GM21717 (cell line): ENCODE data around the gene CNTN3.

Source experiments
- ATAC-seq: cut with Tn5 transposase; IDR thresholded peaks from one replicate; pipeline ENCODE4 v1.9.1; 2021; ENCODE audit warnings: mild to moderate bottlenecking, moderate library complexity; ENCODE audit not compliant: unreplicated experiment

CNTN3 gene

DNA sequence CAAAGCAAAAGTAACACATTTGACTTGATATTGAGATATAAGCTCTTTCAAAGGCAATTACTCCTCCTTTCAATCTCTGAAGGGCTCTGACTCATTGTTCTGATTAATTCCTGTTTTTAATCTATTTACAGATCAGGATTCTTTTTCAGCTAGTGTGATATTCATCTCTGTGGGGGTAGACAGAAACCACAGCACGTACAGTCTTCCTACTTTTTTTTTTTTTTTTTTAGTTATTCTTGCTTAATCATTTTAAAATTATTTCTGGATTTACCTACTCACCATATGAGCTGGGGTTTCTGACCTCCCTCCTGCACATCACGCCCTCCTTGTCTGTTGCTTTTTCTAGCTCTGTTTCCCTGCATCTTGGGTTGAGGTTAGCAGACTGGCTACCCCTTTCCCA lies 1.4 kb downstream of the CNTN3 start:
- ATAC-seq, result no peak

DNA sequence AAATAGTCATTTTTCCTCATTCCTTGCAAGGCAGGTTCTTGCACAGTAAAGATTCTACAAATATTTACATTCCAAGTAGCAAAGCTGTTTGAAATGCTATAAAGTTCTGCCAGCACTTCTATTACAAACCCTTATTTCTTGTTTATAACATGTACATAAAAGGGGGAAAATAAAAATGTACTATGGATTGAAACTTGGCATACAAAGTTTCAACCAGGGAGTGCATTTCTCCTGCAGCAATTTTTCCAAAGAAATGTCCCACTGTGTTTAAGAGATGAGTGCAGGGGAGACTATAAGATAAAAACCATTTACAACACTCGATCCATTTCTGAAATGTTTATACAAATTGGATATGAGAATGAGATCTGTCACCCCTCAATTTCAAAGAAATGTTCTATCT lies 3.3 kb downstream of the CNTN3 start:
- ATAC-seq, result no peak

DNA sequence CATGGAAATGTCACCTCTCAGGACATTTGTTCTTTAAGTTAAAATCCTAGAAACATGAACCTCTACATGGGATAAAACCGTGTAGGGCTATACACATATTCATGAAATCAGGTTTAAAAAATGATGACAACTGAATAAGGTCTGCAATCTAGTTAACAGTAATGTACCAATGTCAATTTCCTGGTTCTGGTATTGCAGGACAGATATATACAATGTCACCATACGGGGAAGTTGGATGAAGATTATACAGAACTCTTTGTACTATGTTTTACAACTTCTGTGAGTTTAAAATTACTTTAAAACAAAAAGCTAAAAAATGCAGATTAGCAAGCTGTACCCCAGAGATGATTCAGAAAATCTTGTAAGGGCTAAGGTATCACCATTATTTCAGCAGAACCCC lies 6.7 kb downstream of the CNTN3 start:
- no peak for ATAC-seq

DNA sequence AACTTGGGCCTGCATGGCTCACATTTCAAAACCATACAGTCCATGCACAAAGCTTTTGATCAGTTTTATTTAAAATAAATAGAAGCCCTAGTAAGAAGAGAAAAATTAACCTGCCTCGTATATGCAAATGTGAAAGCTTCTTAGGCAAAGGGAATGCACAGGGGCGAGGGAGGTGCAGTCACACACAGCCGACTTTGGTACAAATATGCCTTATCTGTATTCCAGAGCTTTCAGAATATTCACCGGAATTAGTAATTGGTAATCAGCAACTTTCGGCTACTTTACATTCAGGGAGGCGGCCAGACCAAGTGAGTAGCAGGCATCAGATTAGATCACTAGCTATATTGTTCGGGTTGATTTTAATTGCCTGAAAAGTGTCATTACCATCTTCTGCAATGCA lies 7.5 kb downstream of the CNTN3 start:
- ATAC-seq, result no peak

DNA sequence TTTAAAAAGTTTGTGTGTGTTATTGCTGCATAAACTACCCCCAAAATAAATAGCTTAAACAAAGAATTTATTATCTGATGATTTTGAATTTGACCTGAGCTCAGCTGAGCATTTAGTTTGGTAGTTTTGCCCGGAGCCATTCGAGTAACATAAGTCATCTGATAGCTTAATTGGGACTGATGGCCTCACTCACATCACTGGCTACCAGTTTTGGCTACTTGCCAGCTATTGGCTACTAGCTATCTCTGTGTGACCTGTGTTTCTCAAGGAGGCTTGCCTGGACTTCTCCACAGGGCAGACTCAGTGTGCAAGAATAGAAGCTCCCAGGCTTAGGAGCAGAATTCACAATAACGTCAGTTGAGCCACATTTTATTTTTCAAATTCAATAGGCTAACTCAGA lies 9.0 kb downstream of the CNTN3 start:
- no peak for ATAC-seq

DNA sequence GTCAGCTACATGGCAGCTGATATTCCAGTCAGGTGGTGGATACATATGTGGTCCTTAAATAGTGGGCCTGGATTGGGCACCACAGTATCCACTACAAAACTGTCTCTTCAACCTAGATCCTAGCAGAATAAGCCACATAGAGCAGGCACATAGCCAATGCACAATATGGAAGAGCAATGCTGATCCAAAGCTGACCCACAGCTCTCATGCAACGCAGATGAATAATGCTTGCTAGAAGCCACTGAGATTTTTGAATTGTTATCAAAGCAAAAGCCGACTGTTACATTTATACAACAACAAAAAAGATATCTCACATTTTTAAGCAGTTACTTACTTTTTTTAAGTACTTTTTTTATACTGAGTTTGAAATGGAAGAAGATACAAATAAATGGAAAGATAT lies 11.2 kb downstream of the CNTN3 start:
- no peak for ATAC-seq

DNA sequence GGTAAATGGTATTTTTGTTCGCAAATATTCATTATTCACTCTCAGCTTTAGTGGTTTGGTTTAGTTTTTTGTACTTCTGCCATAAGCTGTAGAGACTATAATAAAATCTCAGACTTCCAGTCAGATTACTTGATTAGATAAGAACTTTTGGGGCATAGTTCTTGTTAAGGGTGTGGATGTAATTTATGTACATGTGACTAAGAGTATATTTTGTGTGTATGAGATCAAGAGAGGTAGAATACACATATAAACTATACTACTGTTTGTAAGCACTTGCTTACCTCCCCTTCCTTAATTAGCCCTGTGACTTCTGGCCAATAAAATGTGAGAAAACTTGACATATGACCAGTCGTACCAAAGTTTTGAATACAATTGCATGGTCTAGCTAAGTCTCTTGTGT lies 12.0 kb downstream of the CNTN3 start:
- no peak for ATAC-seq

DNA sequence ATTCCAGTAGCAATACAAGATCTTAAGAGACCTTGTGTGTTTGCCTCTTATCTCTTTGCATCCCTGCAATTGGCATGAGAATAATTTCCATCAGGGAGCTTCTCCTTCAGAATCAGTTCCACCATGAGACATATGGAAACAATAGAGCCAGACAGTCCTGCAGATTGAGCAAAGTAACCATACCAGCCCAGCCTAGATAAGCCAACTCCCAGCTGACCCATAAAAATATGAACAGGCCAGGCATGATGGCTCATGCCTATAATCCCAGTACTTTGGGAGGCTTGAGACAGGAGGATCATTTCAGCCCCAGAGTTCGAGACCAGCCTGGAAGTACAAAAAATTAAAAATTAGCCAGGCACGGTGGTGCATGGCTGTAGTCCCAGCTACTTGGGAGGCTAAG lies 12.7 kb downstream of the CNTN3 start:
- no peak for ATAC-seq

DNA sequence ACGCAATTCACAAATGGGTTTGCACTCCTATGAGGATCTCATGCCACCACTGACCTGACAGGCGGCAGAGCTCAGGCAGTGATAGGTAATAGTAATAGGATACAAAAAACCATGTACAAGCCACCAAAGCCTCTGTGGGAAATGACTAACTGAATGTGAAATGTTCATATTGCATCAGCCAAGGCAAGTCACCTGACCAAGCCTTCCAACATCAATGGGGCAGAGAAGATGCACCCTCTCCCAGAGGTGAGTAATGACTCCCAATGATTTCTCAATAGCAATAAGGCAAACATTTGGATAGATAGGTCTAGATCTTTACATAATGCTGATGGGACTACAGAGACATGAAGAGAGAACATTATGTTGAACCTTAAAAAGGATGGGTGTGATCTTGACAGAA lies 14.9 kb downstream of the CNTN3 start:
- no peak for ATAC-seq

DNA sequence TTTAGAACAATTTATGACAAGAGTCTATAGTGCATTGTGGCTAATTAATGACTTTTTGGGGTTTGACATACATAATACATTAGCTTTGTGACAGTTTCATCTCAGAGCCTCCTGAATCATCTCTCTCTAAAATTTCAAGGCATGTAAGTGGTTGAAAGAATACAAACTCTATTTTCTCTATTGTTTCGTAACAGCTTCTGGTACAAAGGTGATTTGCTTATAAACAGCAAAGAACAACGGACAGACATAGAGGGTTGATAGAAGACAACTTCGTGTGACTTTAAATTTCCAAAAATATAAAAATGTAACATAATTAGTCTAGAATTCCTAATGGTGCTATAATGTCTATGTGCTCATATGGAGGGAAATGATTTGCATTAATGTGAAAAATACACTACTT lies 21.3 kb downstream of the CNTN3 start:
- no peak for ATAC-seq

DNA sequence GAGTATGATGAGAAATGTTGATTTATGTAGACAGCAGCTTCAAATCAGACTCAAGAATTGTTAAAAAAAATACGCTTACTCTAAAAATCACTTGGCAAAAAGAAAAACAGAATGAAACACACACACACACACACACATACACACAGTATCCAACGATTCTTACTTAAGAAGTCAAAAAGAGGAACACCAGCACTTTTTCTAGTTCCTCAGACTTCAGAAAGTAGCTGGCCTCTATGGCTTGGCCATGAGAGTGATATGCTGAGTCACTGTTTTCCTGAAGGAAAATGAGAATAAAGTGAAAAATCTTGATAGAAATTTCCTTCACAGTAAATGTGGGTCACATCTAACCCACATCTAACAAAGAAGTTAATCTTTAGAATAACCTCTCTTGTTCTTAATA lies 22.1 kb downstream of the CNTN3 start:
- ATAC-seq, result no peak

DNA sequence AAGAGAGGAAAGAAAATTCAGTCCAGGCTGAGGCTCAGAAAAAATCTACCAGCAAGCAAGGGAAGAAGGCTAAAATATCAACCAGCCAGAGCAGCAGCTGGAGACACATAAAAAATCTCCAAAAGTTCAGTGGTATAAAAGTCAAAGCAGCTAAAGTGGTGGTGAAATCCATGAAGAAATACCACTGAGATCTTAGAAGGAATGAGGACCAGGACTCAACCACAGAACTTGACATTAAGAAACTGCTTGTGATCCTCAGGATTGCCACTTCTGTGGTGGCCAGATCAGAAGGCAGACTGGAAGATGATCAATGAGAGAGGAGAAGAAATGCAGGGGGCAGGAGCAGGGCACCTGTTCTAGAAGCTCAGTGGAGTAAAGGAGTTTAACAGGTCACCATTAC lies 22.5 kb downstream of the CNTN3 start:
- no peak for ATAC-seq

DNA sequence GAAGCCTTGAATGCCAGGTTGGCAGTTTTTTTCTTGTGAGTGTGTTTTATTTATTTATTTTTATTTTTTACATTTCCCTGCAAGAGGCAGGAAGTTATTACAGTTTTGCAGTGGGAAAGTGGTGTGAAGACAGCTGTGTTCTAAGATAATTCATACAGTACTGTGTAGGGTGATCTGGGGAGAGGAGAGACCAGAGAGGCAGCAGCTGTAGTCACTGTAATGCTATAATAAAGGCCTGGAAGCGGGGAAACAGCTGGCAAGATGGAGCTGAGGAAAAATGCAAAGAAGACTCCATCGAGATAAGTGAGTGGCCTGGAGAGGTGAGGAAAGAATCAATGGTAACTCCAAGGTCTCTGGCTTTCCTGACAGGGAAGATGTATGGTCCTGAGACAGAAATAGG lies 23.1 kb downstream of the CNTN3 start:
- no peak for ATAC-seq

DNA sequence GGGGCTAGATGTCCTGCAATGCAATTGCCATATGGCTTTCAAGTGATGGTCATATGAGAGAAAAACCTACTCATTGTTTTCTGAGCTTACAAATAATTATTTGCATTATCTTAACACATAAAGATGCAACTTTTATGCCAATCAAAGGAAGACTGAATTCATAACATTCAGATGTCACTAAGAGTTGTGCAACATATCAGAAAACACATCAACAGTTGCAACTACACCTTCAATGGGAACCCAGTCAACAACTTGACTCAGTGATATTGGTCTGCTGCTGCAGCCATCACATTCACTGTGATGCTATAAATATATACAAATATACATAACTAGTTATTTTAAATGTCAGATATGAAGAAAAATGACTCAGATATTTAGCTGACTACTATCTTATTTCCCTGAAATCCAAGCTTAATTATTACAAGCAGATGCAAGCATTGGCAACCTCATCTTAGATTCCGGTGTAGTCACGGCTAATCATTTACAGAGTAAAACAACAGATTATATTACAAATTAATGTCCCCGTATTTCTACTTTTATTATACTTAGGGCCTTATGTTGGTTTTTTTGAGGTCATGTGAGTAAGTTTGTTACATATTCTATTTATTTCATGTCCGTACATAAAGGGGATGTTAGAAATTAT lies 23.7 kb downstream of the CNTN3 start:
- no peak for ATAC-seq

DNA sequence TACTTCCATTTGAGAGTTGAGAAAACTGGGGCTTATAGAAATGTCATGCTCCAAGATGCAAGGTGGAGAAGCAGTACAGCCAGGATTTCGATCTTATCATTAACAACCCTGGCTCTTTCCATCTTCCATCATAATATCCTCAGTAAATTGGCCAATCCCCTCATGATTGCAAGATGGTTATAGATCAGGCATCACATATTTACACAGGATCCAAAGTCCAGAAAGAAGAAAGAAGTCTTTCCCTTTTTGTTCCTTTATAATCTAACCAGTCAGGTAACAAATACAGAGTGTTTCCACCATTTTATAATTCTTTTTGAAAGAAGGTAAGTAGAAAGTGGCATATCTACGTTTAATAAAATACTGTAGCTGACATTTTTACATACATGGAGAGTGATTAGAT lies 29.7 kb downstream of the CNTN3 start:
- no peak for ATAC-seq

DNA sequence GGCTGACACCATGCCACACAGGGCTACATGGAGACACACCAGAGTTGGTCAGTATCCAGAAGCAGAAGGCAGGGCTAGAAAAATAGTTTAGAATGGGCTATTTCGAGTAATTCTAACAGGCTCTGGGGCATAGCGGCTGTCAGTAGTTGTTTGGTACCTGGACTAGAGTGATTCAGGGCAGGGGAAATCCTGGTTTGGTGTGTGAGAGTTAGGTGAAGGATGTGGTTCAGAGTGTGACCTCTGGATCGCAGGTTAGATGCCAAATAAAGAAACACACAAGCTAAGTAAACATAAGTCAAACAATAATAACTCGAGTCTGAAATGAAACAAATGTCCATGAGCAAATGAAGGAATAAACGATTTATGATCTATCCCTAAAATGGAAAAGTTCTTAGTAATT lies 31.5 kb downstream of the CNTN3 start:
- ATAC-seq, result no peak

DNA sequence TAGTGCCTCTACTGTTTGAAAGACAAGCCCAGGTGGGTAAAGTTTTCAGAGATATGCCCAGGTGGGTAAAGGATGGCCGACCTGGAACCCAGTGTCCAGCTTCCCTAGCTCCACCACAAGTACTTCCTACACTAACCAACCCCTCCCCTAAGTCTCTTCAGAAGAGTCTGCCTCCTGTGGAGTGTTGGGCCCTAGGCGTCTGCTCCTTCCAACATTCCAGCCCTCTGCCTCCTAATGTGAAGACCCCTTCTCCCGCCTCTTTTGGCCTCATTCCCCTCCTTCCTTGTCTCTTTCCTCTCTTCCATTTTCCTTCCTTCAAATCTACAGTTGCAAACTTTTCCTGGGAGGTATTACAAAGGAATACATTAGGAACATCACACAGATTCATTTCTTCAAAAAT lies 38.6 kb downstream of the CNTN3 start:
- ATAC-seq, result no peak

DNA sequence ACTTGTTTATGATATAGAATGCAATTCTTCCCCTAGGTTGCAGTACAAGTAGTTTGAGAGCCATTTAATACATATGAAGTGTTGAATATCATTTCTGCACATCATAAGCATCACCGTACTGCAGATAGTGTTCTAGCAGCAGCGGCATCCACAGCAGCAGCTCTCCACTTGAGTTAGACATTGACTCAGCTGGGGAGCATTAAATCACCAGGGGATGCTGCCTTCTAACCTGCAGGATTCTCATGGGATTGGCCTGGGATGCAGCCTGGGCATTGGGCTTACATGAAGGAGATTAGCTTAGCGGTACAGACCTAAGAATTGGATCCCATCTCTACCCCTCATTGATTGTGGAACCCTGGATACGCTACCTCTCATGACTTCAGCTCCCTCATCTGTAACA lies 43.3 kb downstream of the CNTN3 start:
- no peak for ATAC-seq
